Activated naive CD8-positive, alpha-beta T cell treated with anti-CD3 and anti-CD28 coated beads, Interleukin-2, amount 50 U/mL, for 24 hours (primary cell): ENCODE measurements around the gene NCK2.

Experiments
- ATAC-seq: fragments of 150-1000 bp; cut with Tn5 transposase; one replicate; pipeline ENCODE4 v1.10.0; 2021
- DNase-seq: peaks from one replicate; pipeline ENCODE4 v3.0.0; 2021
- H3K27ac Mint-ChIP-seq: one replicate; pipeline ENCODE4 v1.8.0; 2021; ENCODE audit warnings: mild to moderate bottlenecking, mixed read lengths
- H3K27me3 Mint-ChIP-seq: one replicate; pipeline ENCODE4 v1.8.0; 2021; ENCODE audit warnings: mixed read lengths
- H3K36me3 Mint-ChIP-seq: one replicate; pipeline ENCODE4 v1.8.0; 2021; ENCODE audit warnings: low read depth, mixed read lengths
- H3K4me1 Mint-ChIP-seq: one replicate; pipeline ENCODE4 v1.8.0; 2021; ENCODE audit warnings: mixed read lengths
- H3K4me3 Mint-ChIP-seq: one replicate; pipeline ENCODE4 v1.8.0; 2021; ENCODE audit warnings: mild to moderate bottlenecking, moderate library complexity, mixed read lengths
- H3K9me3 Mint-ChIP-seq: one replicate; pipeline ENCODE4 v1.8.0; 2021; ENCODE audit warnings: mixed read lengths

The NCK2 gene

DNA sequence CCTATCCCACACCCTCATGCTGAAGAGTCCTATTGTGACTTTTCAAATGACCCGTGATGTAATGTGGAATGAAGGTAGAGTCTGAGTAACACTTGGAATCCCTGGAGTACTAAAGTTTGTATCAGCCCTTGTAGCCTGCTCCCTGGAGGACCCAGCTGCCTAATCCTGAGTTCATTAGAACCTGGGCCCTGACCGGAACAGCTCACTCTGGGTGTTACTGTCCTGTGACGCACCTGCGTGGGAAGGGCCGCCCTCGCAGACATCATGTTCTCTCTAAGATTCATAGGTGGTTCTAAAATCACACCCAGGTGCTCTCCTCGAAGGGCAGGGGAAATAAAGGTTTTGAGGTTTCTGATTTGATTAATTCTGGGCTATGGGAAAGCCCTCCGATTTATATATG is 62.3 kb downstream of the NCK2 start:
- H3K36me3 Mint-ChIP-seq, result peaks cover 48% of the 10 kb centered on the region
- H3K4me3 Mint-ChIP-seq, result no peak overlapping the region
- H3K4me1 Mint-ChIP-seq, result peaks cover 96% of the 10 kb centered on the region
- ATAC-seq, result no peak
- H3K27ac Mint-ChIP-seq, result peak overlapping the region; percentile 83
- peaks cover 6% of the 10 kb centered on the region for H3K9me3 Mint-ChIP-seq
- H3K27me3 Mint-ChIP-seq, result no peaks in the 10 kb centered on the region
- no peak for DNase-seq

GRCh38 chr2:105808423-105809096 is 63.8 kb downstream of the NCK2 start:
- no peaks in the 10 kb centered on the region for H3K27me3 Mint-ChIP-seq
- H3K36me3 Mint-ChIP-seq, result peaks cover 44% of the 10 kb centered on the region
- DNase-seq (no peak), ATAC-seq (no peak)
- H3K4me1 Mint-ChIP-seq, result peaks cover 96% of the 10 kb centered on the region
- H3K9me3 Mint-ChIP-seq, result peaks cover 6% of the 10 kb centered on the region
- H3K4me3 Mint-ChIP-seq, result peak overlapping the region; percentile 12
- peak overlapping the region; percentile 94 for H3K27ac Mint-ChIP-seq

DNA sequence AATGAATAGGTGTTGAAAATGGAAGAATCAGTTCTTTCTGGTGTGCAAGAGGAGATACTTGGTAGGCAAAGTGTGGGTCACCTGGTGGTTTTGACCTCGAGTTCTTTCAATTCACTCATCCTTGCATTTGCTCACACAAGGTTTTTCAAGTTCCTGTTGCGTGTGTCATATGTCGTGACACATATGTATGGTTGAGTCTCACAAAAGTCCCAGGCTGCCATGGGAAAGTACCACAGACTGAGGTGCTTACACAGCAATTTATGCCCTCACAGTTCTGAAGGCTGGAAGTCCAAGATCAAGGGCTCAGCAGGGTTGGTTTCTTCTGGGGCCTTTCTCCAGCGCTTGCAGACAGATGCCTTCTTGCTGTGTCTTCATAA is 64.4 kb downstream of the NCK2 start:
- peak overlapping the region; percentile 12 for H3K4me3 Mint-ChIP-seq
- H3K27ac Mint-ChIP-seq, result peak overlapping the region; percentile 94
- H3K9me3 Mint-ChIP-seq, result peaks cover 6% of the 10 kb centered on the region
- ATAC-seq, result peak; percentile 85
- no peaks in the 10 kb centered on the region for H3K27me3 Mint-ChIP-seq
- H3K36me3 Mint-ChIP-seq, result peaks cover 45% of the 10 kb centered on the region
- H3K4me1 Mint-ChIP-seq, result peaks cover 96% of the 10 kb centered on the region
- no peak for DNase-seq

DNA sequence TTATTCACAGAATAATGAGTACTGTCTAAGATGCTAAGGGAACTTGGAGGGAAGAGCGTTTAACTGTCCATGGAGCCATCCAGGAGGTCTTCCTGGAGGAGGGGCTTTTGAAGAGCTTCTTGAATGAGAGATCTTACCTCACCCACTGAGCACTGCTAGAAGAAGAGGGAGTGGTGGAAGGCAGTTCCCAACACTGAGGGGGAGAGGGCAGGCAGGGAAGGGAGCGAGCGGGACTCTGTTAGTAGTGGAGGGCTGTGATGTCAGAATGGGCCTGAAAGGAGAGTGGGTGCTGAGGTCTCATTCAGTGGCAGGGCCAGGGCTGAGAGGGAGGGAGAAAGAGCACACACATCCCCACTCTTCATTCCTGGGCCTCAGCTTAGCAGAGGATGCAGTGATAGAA is 65.0 kb downstream of the NCK2 start:
- Mint-ChIP-seq H3K36me3 (peaks cover 44% of the 10 kb centered on the region), H3K27me3 (no peaks in the 10 kb centered on the region), H3K4me3 (peak overlapping the region; percentile 34), H3K4me1 (peaks cover 96% of the 10 kb centered on the region), H3K27ac (peak overlapping the region; percentile 94), H3K9me3 (peaks cover 6% of the 10 kb centered on the region)
- DNase-seq (no peak), ATAC-seq (no peak)

DNA sequence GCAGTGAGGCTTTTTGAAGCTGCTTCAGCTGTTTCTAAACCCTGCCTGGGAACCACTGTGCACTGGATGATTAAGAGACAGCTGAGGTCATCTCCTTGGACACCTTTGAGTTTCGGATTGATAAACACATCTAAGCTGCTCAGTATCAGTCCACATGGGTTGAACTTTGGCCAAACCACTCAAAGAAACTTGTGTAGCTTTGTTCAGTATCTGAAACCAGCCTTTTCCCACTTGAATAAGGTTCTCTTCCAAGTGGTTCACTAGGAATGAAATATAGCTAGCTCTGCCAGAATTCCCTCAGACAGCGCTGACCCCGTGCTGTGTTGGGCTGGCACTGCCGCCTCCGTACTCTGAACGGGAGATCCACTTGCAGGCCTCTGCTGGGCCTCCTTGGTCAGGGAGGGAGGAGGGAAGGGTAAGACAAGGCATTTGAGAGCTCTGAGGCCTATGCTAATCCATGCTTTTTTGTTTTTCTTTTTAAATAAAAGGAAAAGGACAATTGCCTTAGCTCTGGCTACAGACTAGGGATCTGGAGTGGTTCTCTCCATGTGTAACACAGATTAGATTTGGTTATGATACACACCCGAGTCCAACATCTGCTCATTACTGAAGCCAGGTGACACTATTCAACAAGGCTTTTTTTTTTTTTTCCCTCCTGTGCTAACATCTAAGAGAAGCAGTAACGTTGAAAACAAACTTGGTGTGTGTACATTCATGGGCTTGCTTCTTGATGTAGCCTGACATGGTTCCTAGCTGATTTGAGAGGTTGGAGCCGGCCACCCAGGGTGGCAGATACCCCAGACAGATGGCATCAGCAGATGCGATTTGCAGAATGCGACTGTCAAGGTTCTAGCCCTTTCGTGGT is 67.7 kb downstream of the NCK2 start:
- peak overlapping the region; percentile 94 for H3K27ac Mint-ChIP-seq
- H3K27me3 Mint-ChIP-seq, result no peaks in the 10 kb centered on the region
- H3K36me3 Mint-ChIP-seq, result peaks cover 43% of the 10 kb centered on the region
- H3K4me3 Mint-ChIP-seq, result no peak overlapping the region
- ATAC-seq (peak; percentile 30), DNase-seq (no peak)
- H3K4me1 Mint-ChIP-seq, result peaks cover 92% of the 10 kb centered on the region
- peaks cover 6% of the 10 kb centered on the region for H3K9me3 Mint-ChIP-seq

GRCh38 chr2:105813045-105813315 is 68.3 kb downstream of the NCK2 start:
- Mint-ChIP-seq H3K4me3 (no peak overlapping the region), H3K27ac (peak overlapping the region; percentile 57), H3K4me1 (peaks cover 92% of the 10 kb centered on the region), H3K36me3 (peaks cover 46% of the 10 kb centered on the region), H3K9me3 (peaks cover 6% of the 10 kb centered on the region), H3K27me3 (no peaks in the 10 kb centered on the region)
- ATAC-seq (no peak), DNase-seq (no peak)

GRCh38 chr2:105813405-105813804 is 68.7 kb downstream of the NCK2 start:
- Mint-ChIP-seq H3K27ac (peak overlapping the region; percentile 57), H3K4me3 (no peak overlapping the region), H3K4me1 (peaks cover 89% of the 10 kb centered on the region), H3K36me3 (peaks cover 43% of the 10 kb centered on the region), H3K9me3 (peaks cover 6% of the 10 kb centered on the region), H3K27me3 (no peaks in the 10 kb centered on the region)
- no peak for DNase-seq
- no peak for ATAC-seq

- Mint-ChIP-seq H3K27ac (peak overlapping the region; percentile 67), H3K9me3 (peaks cover 5% of the 10 kb centered on the region), H3K27me3 (no peaks in the 10 kb centered on the region), H3K36me3 (peaks cover 43% of the 10 kb centered on the region), H3K4me1 (peaks cover 89% of the 10 kb centered on the region), H3K4me3 (no peak overlapping the region)
- ATAC-seq (no peak), DNase-seq (no peak)
These were observed 69.7 kb downstream of the NCK2 start for GRCh38 chr2:105814291-105814940.

DNA sequence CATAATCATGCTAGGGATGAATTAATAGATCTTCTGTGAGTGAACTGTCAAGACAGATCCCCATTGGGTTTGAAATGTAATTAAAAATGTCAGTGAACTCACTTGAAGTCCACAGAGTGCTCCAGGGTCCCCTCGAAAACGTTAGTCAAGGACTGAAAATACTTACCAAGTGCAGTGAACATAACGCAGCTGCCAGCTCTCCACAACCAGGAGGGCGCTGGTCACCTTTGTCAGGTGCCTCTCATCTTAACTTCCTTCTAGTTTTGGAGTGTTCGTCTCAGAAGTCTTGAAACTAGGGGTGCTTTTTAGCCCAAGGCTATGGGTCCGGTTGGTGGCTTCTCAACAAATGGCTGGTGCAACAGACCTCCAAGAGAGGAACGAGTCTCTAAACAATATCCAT is 70.7 kb downstream of the NCK2 start:
- Mint-ChIP-seq H3K4me1 (peaks cover 89% of the 10 kb centered on the region), H3K9me3 (no peaks in the 10 kb centered on the region), H3K36me3 (peaks cover 46% of the 10 kb centered on the region), H3K4me3 (no peak overlapping the region), H3K27me3 (no peaks in the 10 kb centered on the region), H3K27ac (no peak overlapping the region)
- DNase-seq (no peak), ATAC-seq (no peak)

DNA sequence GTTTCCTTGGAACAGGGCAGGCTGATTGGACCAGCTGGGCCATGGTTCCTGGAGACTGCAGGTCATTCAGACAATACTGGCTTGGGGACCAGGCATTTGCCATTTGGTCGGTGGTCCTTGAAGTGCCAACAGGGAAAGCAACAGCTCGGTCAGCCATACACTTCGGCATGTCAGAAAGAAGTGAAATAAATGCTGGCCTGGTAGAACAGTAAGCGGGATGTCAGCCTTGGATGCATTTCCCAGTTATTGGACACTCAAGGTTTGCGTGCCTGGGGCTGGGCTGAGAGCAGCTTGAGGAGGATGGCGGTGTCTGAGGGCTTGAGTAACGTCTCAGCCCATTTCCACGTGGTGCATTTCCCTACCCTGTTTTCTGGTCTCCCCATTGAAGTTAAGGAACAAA is 75.4 kb downstream of the NCK2 start:
- no peak overlapping the region for H3K4me3 Mint-ChIP-seq
- DNase-seq, result no peak
- no peaks in the 10 kb centered on the region for H3K9me3 Mint-ChIP-seq
- H3K27ac Mint-ChIP-seq, result peak overlapping the region; percentile 69
- H3K4me1 Mint-ChIP-seq, result peaks cover 91% of the 10 kb centered on the region
- H3K36me3 Mint-ChIP-seq, result peaks cover 76% of the 10 kb centered on the region
- no peak for ATAC-seq
- H3K27me3 Mint-ChIP-seq, result no peaks in the 10 kb centered on the region

GRCh38 chr2:105820691-105821090 is 76.0 kb downstream of the NCK2 start:
- peaks cover 81% of the 10 kb centered on the region for H3K36me3 Mint-ChIP-seq
- H3K27me3 Mint-ChIP-seq, result no peaks in the 10 kb centered on the region
- ATAC-seq (peak; percentile 48), DNase-seq (no peak)
- H3K4me3 Mint-ChIP-seq, result peak overlapping the region; percentile 10
- peak overlapping the region; percentile 69 for H3K27ac Mint-ChIP-seq
- H3K4me1 Mint-ChIP-seq, result peaks cover 89% of the 10 kb centered on the region
- H3K9me3 Mint-ChIP-seq, result no peaks in the 10 kb centered on the region

GRCh38 chr2:105821428-105822125 is 76.9 kb downstream of the NCK2 start:
- Mint-ChIP-seq H3K27ac (peak overlapping the region; percentile 77), H3K9me3 (peaks cover 7% of the 10 kb centered on the region), H3K36me3 (peaks cover 85% of the 10 kb centered on the region), H3K4me3 (peak overlapping the region; percentile 38), H3K27me3 (no peaks in the 10 kb centered on the region), H3K4me1 (peaks cover 89% of the 10 kb centered on the region)
- ATAC-seq, result no peak
- no peak for DNase-seq

GRCh38 chr2:105822186-105822585 is 77.5 kb downstream of the NCK2 start:
- peak; percentile 39 for DNase-seq
- H3K27me3 Mint-ChIP-seq, result no peaks in the 10 kb centered on the region
- peak overlapping the region; percentile 38 for H3K4me3 Mint-ChIP-seq
- peak; percentile 84 for ATAC-seq
- H3K27ac Mint-ChIP-seq, result peak overlapping the region; percentile 77
- H3K36me3 Mint-ChIP-seq, result peaks cover 82% of the 10 kb centered on the region
- H3K4me1 Mint-ChIP-seq, result peaks cover 86% of the 10 kb centered on the region
- H3K9me3 Mint-ChIP-seq, result peaks cover 7% of the 10 kb centered on the region

GRCh38 chr2:105824446-105824845 is 79.7 kb downstream of the NCK2 start:
- Mint-ChIP-seq H3K9me3 (peaks cover 7% of the 10 kb centered on the region), H3K4me3 (no peak overlapping the region), H3K27ac (peak overlapping the region; percentile 77), H3K4me1 (peaks cover 91% of the 10 kb centered on the region), H3K27me3 (no peaks in the 10 kb centered on the region), H3K36me3 (peaks cover 84% of the 10 kb centered on the region)
- DNase-seq, result no peak
- ATAC-seq, result no peak
